HG03342 (cell line): ENCODE data around the gene H1-8.

Experiments
- ATAC-seq: cut with Tn5 transposase; IDR thresholded peaks from one replicate; pipeline ENCODE4 v1.9.1; 2021; ENCODE audit warnings: mild to moderate bottlenecking, moderate library complexity; ENCODE audit not compliant: unreplicated experiment

The H1-8 gene

DNA sequence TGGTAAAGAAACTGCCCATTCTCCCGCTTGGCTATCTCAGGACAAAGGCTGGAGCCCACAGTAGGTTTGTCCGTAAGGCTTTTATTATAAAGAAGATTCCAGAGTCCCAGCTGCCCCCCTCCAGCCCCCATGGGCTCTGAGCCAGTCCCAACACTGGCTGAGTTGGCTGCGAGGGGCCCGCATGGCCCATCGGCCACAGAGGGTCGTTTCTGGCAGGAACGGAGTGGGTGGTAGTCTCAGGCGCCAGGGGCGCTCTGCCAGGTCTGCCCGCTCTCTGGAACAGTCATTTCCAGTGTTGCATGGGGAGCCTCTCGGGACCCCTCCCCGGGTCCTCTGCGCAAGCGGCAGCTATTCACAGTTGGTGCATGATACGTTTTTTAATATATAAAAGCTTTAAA, 12.2 kb downstream of the H1-8 start:
- ATAC-seq: no peak

DNA sequence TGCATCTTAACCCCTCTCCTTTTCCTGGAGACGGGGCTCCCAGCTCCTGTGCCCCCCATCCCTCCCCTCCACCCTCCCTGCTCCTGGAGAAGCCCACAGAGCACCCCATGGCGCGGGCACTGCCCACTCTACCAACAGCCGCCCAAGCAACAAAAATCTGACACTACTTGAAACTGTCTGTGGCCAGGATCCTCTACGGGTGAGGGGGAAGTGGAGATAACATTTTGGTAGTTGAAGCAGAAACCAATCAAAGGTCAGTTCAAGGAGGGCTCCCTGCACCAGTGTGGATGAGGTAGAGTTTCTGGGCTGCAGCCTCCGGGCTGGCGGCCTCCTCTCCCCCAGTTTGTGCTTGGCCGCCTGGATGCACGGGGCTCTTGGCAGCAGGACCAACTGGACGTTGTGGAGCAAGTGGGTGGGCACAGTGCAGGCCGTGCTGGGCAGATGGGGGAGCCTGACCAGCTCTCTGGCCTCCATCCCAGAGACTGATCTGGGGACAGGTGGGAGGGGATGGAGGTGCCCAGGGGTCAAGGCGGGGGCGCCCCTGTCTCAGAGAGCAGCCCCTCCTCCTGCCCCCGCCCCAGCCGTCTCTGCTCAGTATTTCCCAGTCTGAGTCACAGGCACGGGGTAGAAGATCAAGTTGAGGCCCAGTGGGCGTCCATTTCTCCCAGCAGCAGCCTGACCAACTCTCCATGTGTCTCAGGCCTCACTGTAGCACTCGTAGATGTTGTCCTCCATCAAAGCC, 12.8 kb downstream of the H1-8 start:
- no peak for ATAC-seq

DNA sequence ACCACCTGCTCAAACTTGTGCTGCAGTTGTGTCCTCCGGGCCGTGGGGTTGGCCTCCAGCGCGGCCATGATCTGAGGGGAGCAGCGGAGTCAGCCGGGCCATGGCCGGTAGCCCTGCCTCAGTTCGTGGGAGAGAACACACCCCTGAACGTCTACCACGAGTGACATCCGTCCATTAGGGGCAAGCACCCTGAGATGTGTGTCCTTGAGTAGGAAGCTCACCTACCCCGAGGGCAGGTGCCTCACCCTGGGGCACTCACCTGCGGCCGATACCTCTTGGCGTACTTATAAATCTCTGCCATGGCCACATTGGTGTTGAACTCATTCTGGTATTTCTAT, 13.4 kb downstream of the H1-8 start:
- no peak for ATAC-seq

DNA sequence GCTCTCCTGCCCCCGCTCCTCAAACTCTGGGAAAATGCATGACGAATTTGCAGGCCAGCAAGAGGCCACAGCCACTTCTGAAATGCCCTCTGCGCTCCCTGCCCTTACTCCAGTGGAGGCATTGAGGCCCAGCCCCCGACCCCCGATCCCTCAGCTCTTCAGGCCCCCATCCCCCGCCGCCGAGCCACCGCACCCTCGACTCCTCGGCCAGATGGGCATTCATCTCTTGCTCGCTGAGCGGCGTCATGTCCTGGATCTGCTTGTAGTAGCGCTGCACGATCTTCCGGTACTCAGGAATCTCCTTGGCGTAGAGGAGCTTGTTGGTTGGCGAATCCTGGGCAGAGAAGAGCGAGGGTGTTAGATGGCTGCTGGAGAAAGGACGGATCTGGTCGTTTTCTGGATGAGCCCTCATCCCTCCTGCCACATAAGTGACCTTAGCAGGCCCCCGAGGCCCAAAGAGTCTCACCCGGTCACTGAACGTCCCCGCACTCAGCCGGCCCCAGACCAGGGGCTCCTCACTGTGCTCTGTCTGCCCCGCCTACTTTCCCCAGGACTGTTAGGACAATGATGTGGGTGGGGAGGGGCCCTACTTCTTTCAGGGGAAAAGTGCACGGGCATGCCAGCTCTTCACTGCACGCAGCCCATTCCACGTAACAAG, 14.0 kb downstream of the H1-8 start:
- no peak for ATAC-seq

DNA sequence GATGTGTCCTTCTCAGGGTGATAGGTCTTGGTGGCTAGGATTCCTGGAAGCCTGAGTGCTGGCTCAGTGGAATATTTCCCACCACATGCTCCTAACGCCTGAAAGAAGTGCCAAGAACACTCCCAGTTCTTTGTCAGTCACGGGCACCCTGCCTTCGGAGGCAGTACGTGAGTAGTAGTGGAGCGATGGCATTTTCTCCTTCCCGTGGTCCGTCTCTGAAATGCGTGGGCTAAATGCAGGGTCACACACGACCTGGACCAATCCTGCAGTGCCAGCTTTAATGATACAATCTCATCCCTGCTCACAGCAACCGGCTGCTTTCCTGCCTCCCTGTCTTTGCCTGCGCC, 14.5 kb downstream of the H1-8 start:
- no peak for ATAC-seq

DNA sequence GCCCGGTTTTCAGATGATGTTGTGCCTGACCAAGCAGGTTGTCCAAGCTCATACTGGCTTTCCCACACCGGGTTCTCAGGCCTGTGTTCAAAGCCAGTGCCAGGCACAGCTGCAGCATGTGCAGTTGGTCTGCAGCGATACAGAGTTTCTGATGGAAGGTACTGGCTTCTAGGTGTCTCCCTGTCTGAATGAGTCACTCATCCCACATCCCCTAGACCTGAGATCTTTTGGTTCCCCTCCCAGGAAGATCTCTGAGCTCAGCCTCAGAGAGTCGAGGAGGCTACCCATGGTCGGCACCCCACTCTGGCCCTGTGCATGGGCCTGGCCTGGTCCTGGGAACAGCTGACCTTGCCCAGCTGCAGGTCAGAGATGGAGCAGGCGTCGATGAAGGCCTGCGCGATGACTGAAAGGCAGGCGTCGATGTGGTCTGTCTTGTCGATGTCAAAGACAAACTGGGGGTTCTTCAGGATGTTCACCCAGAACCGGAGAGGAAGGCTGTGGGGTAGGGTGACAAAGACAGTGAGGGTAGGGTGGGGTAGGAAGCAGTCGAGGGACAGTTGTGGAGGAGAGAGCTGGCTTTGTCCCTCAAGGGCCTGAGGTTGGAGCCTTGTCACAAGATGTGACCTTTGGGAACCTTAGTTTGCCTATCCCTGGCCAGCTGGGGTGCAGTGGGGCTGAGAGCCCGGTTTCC, 15.3 kb downstream of the H1-8 start:
- no peak for ATAC-seq

DNA sequence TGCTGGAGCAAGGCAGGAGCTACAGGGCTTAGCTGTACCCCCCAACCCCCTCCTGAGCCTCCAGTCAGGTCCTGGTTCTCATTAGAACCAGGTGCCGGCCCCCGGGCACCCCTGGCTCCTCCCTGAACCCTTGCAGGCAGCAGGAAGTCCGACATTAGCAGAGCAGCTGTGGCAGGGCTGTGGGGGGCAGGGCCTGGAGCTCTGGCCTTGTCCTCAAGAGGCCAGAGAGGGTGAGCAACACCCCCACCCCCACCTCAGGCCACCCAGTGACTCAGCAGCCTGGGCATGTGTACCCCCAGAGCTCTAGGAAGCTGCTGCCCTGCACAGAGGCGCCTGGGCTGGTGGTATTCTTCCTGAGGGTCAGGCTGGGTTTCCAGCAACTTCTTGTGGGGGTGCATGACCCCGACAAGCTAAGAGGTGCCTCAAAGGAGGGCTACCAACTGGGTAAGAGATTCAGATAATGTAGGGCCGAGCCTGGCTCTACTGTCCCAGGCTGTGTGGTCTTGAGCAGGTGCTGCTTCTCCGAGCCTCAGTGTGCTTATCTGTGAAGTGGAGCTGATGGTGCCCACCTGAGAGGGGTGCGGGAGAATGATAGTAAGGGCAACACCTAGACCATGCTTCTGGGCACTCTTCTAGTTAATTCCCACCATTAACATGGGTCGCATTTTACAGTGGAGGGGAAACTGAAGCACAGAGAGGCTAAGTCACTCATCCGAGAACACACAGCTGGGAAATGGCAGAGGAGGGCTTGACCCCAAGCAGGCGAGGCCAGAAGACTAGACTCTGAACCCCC, 16.0 kb downstream of the H1-8 start:
- no peak for ATAC-seq

DNA sequence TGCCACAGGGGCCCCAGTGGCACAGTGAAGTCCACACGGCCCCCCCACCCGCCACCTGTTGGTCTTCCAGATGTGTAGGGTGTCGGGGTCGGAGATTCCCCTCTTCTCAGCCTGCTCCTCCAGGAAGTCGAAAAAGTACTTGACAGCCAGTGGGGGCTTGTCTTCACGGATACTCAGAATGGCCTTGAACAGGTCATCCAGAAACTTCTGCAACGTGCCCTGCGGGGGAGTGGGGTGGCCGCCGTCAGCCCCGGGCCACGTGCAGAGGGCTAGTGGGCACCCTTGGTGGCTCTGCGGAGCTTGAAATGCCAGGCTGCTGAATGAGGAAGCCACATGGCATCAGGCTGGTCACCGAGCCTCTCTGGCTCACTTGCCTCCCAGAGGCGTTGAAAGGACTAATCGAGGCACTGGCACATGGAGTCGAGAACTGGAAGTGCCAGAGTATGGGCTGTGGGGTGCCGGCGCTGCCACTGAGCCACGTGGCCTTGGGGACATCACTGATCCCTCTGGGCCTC, 16.6 kb downstream of the H1-8 start:
- ATAC-seq: no peak

DNA sequence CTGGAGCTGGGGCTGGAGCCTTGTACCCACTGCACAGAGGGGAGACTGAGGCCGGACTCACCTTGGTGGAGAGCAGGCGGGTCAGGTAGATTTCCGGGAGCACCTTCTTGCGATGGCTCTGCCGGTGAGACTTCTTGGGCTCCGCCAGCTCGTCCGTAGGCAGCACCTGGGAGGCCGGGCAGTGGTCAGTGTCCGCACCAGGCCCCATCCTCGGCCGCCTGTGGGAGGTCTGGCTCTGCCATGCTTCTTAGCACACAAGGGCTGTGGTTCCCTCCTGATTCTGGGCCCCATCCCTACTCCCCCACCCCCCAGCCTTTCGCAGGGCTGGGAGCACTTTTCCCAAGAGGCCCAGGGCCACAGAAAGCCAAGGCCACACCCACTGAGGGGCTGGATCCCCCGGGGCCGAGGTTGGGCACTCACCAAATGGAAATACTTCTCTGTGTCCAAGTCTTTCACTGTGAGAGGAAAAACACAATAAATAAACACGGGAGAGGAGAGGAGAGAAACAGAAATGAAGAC, 17.4 kb downstream of the H1-8 start:
- no peak for ATAC-seq

DNA sequence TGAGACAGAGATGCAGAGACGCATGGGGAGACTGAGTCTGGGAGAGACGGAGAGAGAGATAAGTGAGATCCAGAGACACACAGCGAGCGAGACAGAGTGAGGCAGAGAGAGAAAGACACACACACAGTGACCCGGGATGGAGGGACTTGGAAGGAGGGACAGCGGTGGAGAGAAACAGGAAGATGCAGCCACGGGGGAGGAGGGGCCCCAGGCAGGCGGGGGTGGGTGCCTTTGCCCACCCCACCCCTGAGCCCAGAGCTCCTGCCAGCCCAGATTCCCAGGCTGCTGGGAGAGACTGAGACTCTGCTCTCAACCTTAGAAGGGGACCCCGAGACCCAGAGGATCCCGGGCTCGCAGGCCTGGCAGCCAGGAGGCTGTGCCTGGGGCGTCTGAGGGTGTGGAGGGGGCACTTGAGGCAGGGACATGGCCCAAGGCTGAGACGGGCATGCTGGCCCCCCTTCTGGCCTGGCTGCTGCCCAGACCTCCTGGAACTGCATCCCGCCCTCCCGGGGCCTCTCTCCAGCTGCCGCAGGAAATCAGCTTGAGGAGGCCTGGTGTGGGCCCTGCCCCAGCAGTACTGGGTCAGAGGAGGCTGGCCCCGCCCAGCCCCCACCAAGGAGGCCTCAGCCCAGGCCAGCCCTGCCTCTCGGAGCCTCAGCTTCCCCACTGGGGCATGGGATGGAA, 18.1 kb downstream of the H1-8 start:
- ATAC-seq: no peak

DNA sequence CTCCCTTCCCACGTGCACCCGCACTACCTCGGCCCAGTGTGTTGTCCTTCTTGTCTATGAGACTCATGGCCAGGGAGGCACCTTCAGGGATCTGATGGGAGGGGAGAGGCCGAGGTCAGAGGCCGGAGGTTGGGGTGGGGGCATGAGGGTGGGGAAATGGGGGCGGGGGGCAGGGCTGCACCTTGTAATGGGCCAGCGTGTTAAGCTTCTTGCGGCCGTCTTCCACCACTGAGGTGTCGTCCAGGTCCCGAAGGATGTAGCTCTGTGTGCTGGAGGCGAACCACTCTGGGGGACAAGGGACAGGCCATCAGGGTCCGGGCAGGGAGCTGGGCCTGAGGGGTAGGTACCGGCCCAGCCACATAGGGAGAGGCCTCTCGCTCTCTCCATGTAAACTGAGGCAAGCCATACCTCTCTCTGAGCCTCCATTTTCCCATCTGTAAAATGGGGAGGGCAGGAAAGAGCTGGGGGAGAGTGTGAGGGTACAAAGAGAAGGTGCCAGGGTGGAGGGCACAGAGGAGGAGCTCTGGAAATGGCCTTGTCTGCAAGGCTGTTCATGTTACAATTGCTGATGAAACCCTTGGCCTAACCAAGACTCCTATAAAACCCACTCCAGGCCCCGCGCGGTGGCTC, 18.8 kb downstream of the H1-8 start:
- ATAC-seq: no peak

DNA sequence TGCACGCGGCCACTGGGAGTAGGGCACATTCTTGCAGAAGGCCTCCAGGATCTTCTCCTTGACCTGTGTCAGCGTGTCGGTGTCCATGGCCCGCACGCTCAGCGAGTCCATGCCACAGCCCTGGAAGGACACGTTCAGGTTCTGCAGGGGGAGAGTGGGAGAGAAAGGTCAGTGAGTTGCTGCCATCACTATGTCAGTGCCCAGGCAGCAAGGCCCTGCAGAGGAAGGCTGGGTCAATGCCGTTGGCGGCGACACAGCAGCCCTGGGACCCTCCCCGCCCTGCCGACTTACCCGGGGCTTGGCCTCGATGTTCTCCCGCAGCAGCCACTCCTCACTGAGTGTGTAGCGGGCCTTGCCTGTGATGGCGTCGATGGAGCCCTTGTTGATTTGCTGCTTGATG, 19.8 kb downstream of the H1-8 start:
- no peak for ATAC-seq

DNA sequence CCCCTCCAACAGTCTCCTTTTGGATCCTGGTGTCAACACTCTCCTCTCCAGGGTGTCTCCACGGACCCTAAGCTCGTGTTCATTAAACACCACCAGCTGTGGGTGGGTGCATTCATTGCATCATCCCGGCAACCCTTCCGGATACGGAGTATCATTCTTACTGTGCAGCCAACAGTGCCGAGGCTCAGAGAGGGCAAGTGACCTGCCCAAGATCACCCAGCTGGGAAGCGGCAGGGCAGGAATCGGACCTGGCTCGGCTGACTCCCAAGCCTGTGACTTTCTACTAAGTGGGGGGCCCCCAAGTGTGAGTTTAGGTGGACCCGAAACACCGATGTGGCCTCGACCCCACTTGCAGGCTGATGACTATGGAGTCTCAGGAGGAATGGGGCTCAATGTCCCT, 20.4 kb downstream of the H1-8 start:
- ATAC-seq: no peak

DNA sequence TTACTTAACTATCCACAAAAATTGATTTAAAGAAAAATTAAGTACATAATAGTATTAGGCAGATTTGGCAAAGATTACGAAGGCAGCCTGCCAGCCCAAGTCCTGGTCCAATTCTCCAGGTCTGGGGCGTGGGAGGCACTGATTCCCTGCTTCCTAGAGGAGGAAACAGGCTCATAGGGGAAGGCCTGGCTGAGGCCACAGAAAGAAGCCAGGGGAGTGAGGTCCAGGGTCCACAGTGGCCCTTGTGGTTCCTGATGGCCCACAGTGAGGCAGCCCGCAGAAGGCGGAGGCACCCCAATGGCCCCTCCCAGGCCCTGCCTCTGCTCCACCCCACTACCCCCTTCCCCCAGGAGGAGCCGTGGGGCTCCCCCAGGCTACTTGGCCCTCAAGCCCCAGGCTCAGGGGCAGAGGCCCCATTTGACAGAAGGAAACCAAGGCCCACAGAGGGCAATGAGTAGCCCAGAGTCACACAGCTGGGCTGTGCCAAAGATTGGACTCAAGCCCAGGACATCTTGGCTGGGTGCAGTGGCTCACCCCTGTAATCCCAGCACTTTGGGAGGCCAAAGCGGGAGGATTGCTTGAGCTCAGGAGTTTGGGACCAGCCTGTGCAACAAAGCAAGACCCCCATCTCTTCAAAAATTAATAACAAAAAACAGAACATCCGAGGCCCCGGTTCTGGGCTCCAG, 21.0 kb downstream of the H1-8 start:
- ATAC-seq: no peak

DNA sequence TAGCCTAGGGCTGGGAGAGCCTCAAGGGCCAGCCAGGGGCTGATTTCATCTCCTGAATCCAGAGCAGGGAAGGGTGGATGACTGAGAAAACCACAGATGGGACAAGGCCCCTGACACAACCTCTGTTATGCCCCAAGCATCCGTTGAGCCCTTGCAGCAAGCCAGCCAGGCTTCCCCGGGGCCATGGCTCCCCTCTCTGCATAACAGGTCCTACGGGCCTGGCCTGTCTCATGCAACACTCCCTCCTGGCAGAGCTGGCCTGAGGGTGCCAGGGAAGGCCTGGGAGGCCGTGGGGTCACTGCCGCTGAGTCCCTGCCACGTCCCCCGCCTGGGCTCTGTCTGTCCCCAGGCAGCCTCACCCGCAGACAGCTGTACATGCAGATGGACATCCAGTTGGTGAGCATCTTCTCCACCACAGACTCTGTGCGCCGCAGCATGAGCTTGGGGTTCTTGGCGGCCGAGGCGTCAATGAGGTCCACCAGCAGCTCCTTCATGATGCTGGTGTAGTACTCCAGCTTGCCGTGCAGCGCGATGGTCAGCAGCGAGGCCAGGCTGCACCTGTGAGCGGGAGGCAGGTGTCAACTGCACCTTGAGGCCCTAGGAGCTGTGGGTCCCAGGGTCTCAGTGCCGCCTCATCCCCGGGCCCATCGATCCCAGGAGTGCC, 22.1 kb downstream of the H1-8 start:
- no peak for ATAC-seq

DNA sequence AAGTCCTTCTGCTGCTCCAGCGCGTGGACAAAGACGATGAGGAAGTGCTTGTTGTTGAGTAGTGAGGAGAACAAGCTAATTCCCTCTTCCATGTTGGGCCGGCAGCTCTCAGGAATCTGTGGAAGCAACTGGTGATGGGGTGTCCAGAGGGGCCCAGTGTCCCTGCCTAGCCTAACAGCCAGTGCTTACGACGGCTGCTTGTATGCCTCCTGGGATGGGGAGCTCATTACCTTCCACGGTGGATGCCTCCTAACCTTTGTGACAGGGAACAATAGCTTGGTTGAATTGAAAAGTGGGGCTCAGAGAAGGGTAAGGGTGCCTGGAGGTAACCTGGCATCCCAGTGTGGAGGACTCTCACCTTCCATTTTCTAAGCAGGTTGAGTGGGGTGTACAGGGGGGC, 22.9 kb downstream of the H1-8 start:
- ATAC-seq: no peak

DNA sequence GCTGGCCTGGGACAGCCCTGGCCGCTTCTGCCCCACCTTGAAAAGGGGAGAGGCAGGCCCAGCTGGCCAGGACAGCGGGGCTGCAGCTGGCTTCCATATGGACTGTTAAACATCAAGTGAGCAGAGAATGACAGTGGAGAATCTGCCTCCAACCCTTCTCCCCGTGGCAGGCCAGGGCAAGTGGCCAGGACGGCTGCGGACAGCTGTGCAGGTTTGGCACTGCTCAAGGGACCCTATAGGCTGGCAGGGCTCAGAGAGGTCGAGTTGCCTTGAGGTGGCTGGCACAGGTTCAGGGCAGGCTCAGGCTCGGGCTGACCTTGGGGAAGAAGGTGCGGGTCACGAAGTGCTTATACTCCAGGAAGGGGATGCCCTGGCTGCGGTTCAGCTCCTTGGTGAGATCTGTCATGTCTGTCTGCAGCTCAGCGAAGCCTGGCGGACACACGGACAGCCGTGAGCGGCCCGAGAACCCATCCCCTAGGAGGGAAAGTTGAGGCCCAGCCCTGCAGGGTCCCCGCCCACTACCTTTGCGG, 24.3 kb downstream of the H1-8 start:
- no peak for ATAC-seq

DNA sequence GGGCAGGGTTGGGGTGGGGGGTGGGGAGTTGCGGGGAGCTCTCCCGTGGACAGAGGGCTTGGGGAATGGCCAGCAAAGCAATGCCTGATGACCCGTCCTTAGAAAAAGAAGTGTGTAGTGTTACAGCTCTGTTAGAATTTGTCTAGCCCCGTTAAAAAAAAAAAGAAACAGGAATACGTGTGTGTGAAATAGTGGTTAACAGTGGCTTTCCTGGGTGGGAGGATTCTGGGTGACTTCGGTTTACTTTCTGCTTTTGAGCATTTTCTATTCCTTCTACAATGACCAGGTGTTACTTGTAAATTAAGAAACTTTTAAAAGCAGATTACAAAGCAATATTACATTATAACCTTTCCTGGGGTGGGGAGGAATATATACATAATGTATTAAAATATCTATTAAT, 25.0 kb downstream of the H1-8 start:
- ATAC-seq: no peak

DNA sequence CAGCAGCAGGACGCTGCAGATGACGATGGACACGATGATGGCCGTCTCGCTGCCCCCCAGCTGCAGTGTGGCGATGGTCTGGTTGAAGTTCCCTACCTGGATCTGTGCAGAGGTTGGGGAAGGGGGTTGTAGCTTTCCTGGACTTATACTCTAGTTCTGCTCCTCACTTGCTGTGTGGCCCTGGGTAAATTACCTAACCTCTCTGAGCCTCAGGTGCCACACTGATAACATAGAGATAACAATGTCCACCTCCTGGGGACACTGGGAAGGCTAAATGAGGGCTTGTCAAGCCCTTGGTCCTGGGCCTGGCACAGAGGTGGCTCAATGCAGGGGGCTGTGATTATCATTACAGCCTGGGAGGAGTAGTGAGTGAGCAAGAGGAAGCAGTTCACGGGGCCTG, 26.9 kb downstream of the H1-8 start:
- ATAC-seq: no peak
